Kidney epithelial cell (primary cell): Measurements from ENCODE around the gene PFAS. TPM values are rescaled to one million over a fixed set of nuclear protein-coding genes. Genes with fewer than 3 reads are reported as not detected.
A peak's percentile ranks its signal among the peaks of the same experiment; 100 is the strongest.

Experiments
- DNase-seq: peaks from one replicate; pipeline ENCODE4 v3.0.0-alpha.2; 2010; ENCODE audit warnings: low read depth
- H3K27me3 ChIP-seq: 2 replicates; pipeline ENCODE4 v1.6.0; 2011; ENCODE audit warnings: low read length; ENCODE audit not compliant: control insufficient read depth, insufficient read depth
- H3K36me3 ChIP-seq: 2 replicates; pipeline ENCODE4 v1.5.1; 2011; ENCODE audit warnings: low read length; ENCODE audit not compliant: control insufficient read depth, insufficient read depth
- H3K4me3 ChIP-seq: 2 replicates; pipeline ENCODE4 v1.5.1; 2011; ENCODE audit warnings: low read depth, mild to moderate bottlenecking, control low read depth, low read length
- CTCF ChIP-seq: IDR thresholded peaks from 2 replicates; pipeline ENCODE4 v1.5.1; 2011; ENCODE audit warnings: mild to moderate bottlenecking, moderate library complexity, low read length, control low read depth, inconsistent platforms; ENCODE audit not compliant: insufficient read depth, poor library complexity, severe bottlenecking
- total RNA-seq: library from RNA; depleted of rRNA; stranded (reverse); fragments of >200 nt; gene quantifications from 2 replicates; pipeline ENCODE4 v1.2.3, GENCODE V29; 2015

The PFAS gene
- total RNA-seq, 1 donor from 2014 or later = 34.3 TPM

- no peak overlapping the region for H3K4me3 ChIP-seq
- TF ChIP-seq CTCF = no peak
- no peak for DNase-seq
- H3K27me3 ChIP-seq = no peaks in the 10 kb centered on the region
- no peaks in the 10 kb centered on the region for H3K36me3 ChIP-seq
These were observed 43.7 kb downstream of the PFAS start for GRCh38 chr17:8292639-8293395.

GRCh38 chr17:8294361-8294760, 45.3 kb downstream of the PFAS start:
- Histone ChIP-seq H3K4me3 (no peak overlapping the region), H3K36me3 (no peaks in the 10 kb centered on the region), H3K27me3 (no peaks in the 10 kb centered on the region)
- DNase-seq = no peak
- TF ChIP-seq CTCF = no peak

- peak overlapping the region; percentile 71 for H3K4me3 ChIP-seq
- no peaks in the 10 kb centered on the region for H3K27me3 ChIP-seq
- no peak for DNase-seq
- no peak for TF ChIP-seq CTCF
- H3K36me3 ChIP-seq = no peaks in the 10 kb centered on the region
These were observed 45.8 kb downstream of the PFAS start for GRCh38 chr17:8294814-8295316.

GRCh38 chr17:8300226-8300625, 51.1 kb downstream of the PFAS start:
- DNase-seq = no peak
- no peak for TF ChIP-seq CTCF
- Histone ChIP-seq H3K27me3 (no peaks in the 10 kb centered on the region), H3K4me3 (no peak overlapping the region), H3K36me3 (no peaks in the 10 kb centered on the region)

GRCh38 chr17:8300627-8301242, 51.6 kb downstream of the PFAS start:
- H3K27me3 ChIP-seq = no peaks in the 10 kb centered on the region
- DNase-seq = no peak
- no peaks in the 10 kb centered on the region for H3K36me3 ChIP-seq
- no peak overlapping the region for H3K4me3 ChIP-seq
- peak; percentile 92 for TF ChIP-seq CTCF

- DNase-seq = no peak
- TF ChIP-seq CTCF = no peak
- Histone ChIP-seq H3K36me3 (no peaks in the 10 kb centered on the region), H3K27me3 (peaks cover 52% of the 10 kb centered on the region), H3K4me3 (no peak overlapping the region)
These were observed 61.6 kb downstream of the PFAS start for GRCh38 chr17:8310601-8311123.
